Endothelial cell of umbilical vein (primary cell): ENCODE measurements around the gene RAB3B. TPM values are rescaled to one million over a fixed set of nuclear protein-coding genes. Genes with fewer than 3 reads are reported as not detected.

Source experiments
- BruUV-seq: library from RNA; stranded (reverse); fragments of 400-500 nt; replicated peaks from 2 replicates; lab custom pipeline; 2021; lab: Mats Ljungman, UMichigan
- CTCF ChIA-PET: fragments of 300-600, 350-600 bp; sonication (Branson Sonifier 250); formaldehyde crosslinking; loops from one replicate; lab custom pipeline; 2021; ENCODE audit warnings: antibody characterized with exemption, inconsistent platforms; lab: Charles Lee
- POLR2A ChIA-PET: fragments of 300-600, 350-600 bp; sonication (Branson Sonifier 250); formaldehyde crosslinking; loops from one replicate; lab custom pipeline; 2021; ENCODE audit warnings: antibody characterized with exemption, inconsistent platforms; lab: Charles Lee
- DNase-seq: peaks from one replicate; pipeline ENCODE4 v3.0.0-alpha.2; 2011; ENCODE audit warnings: low read depth, low spot score
- FAIRE-seq: peaks from 2 replicates; lab custom pipeline; 2011; peaks lifted over from hg19 to GRCh38; lab: Jason Lieb, UNC
- H2AFZ ChIP-seq: 2 replicates; pipeline ENCODE4 v1.6.0; 2012; ENCODE audit warnings: low read depth, low read length, control low read depth, inconsistent platforms
- H3K27ac ChIP-seq: 2 replicates; pipeline ENCODE4 v1.5.1; 2011; ENCODE audit warnings: low read depth, mild to moderate bottlenecking, control low read depth, low read length, moderate library complexity; ENCODE audit not compliant: insufficient read depth
- H3K27me3 ChIP-seq, 2 experiments: 2 replicates each; pipeline versions ENCODE4 v1.6.0 to v1.6.1; 2011; ENCODE audit warnings: low read length in 2 of 2, mixed read lengths in 1 of 2; ENCODE audit not compliant: control insufficient read depth in 2 of 2, insufficient read depth in 2 of 2
- H3K36me3 ChIP-seq, 2 experiments: 2 replicates in 1 of 2; 3 replicates in 1 of 2; pipeline ENCODE4 v1.5.1; 2011; ENCODE audit warnings: low read length in 2 of 2, mild to moderate bottlenecking in 1 of 2, moderate library complexity in 1 of 2; ENCODE audit not compliant: control insufficient read depth in 2 of 2, insufficient read depth in 2 of 2; ENCODE audit errors: extremely low read depth in 1 of 2
- H3K4me1 ChIP-seq: 3 replicates; pipeline ENCODE4 v1.5.1; 2011; ENCODE audit warnings: mild to moderate bottlenecking, low read length; ENCODE audit not compliant: control insufficient read depth, insufficient read depth; ENCODE audit errors: extremely low read depth
- H3K4me2 ChIP-seq: 2 replicates; pipeline ENCODE4 v1.6.1; 2011; ENCODE audit warnings: low read length, control low read depth, mixed read lengths; ENCODE audit not compliant: insufficient read depth
- H3K4me3 ChIP-seq, 3 experiments: fragments of 200-600 bp in 1 of 3; sonication (generic), shearing (Covaris generic) in 1 of 3; replicated peaks in 1 of 3; 2 replicates each; pipeline ENCODE4 v1.5.1; 2011 to 2016; ENCODE audit warnings: control low read depth in 3 of 3, low read length in 3 of 3, mild to moderate bottlenecking in 2 of 3, inconsistent platforms in 1 of 3, low read depth in 1 of 3, moderate library complexity in 1 of 3; ENCODE audit not compliant: insufficient read depth in 1 of 3
- H3K79me2 ChIP-seq: 2 replicates; pipeline ENCODE4 v1.6.0; 2012; ENCODE audit warnings: low read length, inconsistent platforms; ENCODE audit not compliant: control insufficient read depth, insufficient read depth
- H3K9ac ChIP-seq: replicated peaks from 2 replicates; pipeline ENCODE3; 2011; ENCODE audit warnings: low read length, control low read depth; ENCODE audit not compliant: insufficient read depth; ENCODE audit errors: extremely low read depth
- H3K9me1 ChIP-seq: replicated peaks from 3 replicates; pipeline ENCODE4 v1.6.0; 2011; ENCODE audit warnings: mild to moderate bottlenecking, low read length; ENCODE audit not compliant: control insufficient read depth, insufficient read depth; ENCODE audit errors: extremely low read depth
- H3K9me3 ChIP-seq: replicated peaks from 2 replicates; pipeline ENCODE4 v1.5.1; 2012; ENCODE audit warnings: low read length, inconsistent platforms; ENCODE audit not compliant: control insufficient read depth, insufficient read depth
- H4K20me1 ChIP-seq: replicated peaks from 2 replicates; pipeline ENCODE3; 2011; ENCODE audit warnings: mild to moderate bottlenecking, low read length; ENCODE audit not compliant: control insufficient read depth, insufficient read depth; ENCODE audit errors: extremely low read depth
- EZH2 ChIP-seq: IDR thresholded peaks from 2 replicates; pipeline ENCODE4 v1.6.1; 2012; ENCODE audit warnings: borderline replicate concordance, low read depth, mild to moderate bottlenecking, moderate library complexity, low read length, inconsistent platforms; ENCODE audit not compliant: severe bottlenecking
- FOS ChIP-seq: IDR thresholded peaks from 2 replicates; pipeline ENCODE4 v1.6.1; 2011; ENCODE audit warnings: mild to moderate bottlenecking, low read length, moderate library complexity, borderline replicate concordance; ENCODE audit not compliant: insufficient read depth
- GATA2 ChIP-seq: IDR thresholded peaks from 2 replicates; pipeline ENCODE4 v1.7.0; 2011; ENCODE audit warnings: low read depth, mild to moderate bottlenecking, moderate library complexity, mixed read lengths, low read length; ENCODE audit not compliant: insufficient read length, insufficient read depth
- JUN ChIP-seq: IDR thresholded peaks from 2 replicates; pipeline ENCODE4 v1.6.1; 2011; ENCODE audit warnings: borderline replicate concordance, low read depth; ENCODE audit not compliant: insufficient read length, insufficient read depth
- MYC ChIP-seq: IDR thresholded peaks from one replicate; pipeline ENCODE4 v1.6.1; 2011; ENCODE audit warnings: mild to moderate bottlenecking, low read depth, low read length
- POLR2A ChIP-seq: IDR thresholded peaks from 2 replicates; pipeline ENCODE4 v1.6.1; 2012; ENCODE audit warnings: low read depth, mild to moderate bottlenecking, control low read depth, low read length
- POLR2AphosphoS5 ChIP-seq: IDR thresholded peaks from 2 replicates; pipeline ENCODE4 v1.6.1; 2012; ENCODE audit warnings: low read depth, mild to moderate bottlenecking, control low read depth, low read length, moderate library complexity; ENCODE audit not compliant: insufficient read depth
- dilution Hi-C: fragments of 300-500 bp; cut with MboI; formaldehyde crosslinking; loops from one replicate; pipeline ENCODE4 v1.15.0; 2019; ENCODE audit warnings: low sequenced_read_pairs; ENCODE audit not compliant: extremely low pct_ligation_motif_present
- intact Hi-C: fragments of 100-400 bp; cut with micrococcal nuclease; formaldehyde crosslinking; loops from one replicate; pipeline ENCODE4 v1.10.0; 2022
- polyA plus RNA-seq, 4 experiments: library from polyadenylated mRNA; depleted of rRNA in 3 of 4; stranded (reverse) in 3 of 4; unstranded in 1 of 4; fragments of >200 nt; gene quantifications; 2 replicates each; pipeline versions ENCODE4 v1.2.1 to v1.2.3, GENCODE V29; 2011 to 2012; ENCODE audit warnings: missing spikeins in 1 of 4
- total RNA-seq: library from RNA; stranded (reverse); gene quantifications from 2 replicates; pipeline ENCODE4 v1.2.3, GENCODE V29; 2021
- TF ChIP-seq, protein P1 (sequence below): IDR thresholded peaks from 2 replicates; pipeline ENCODE4 v1.6.1; 2011; ENCODE audit not compliant: insufficient read depth, insufficient read length
- TF ChIP-seq, protein P2 (sequence below), 2 donors: IDR thresholded peaks; 1 replicate in 1 of 2; 2 replicates in 1 of 2; pipeline ENCODE4 v1.5.1; 2011; ENCODE audit warnings: low read length in 2 of 2, mild to moderate bottlenecking in 2 of 2, moderate library complexity in 2 of 2, control low read depth in 1 of 2, inconsistent platforms in 1 of 2, low read depth in 1 of 2; ENCODE audit not compliant: insufficient read depth in 1 of 2; ENCODE audit errors: extremely low read depth in 1 of 2

RAB3B gene
- total and polyA plus RNA-seq, 2 donors (not counting 3 experiments of a cell fraction or from before 2014, with no cell fraction given) = 4.1 to 10.4 TPM

DNA sequence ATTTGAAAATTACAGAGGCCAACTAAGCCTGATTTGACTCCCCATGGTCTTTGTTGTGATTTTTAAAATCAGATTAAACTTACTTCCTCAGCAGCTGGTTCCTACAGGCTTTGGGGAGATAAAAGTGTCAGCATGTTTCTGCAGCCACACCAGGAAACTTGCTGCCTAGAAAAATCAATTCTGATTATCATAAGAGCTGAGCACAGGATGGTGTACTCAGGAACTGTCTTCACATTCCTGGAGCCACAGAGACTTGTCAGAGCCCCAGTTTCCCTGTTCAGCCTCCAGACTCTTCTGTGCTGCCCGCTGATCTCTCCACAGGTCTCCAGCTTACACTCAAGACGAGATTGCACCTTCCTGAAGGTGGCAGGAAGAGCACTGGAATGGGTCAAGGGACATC is 23.9 kb downstream of the RAB3B start:
- H3K36me3 ChIP-seq = no peaks in the 10 kb centered on the region
- TF ChIP-seq, protein P1, sequence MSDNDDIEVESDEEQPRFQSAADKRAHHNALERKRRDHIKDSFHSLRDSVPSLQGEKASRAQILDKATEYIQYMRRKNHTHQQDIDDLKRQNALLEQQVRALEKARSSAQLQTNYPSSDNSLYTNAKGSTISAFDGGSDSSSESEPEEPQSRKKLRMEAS = no peak
- no peak for TF ChIP-seq POLR2AphosphoS5
- TF ChIP-seq FOS = no peak
- TF ChIP-seq GATA2 = no peak
- no peak for TF ChIP-seq POLR2A
- TF ChIP-seq EZH2 = no peak
- TF ChIP-seq, protein P2, sequence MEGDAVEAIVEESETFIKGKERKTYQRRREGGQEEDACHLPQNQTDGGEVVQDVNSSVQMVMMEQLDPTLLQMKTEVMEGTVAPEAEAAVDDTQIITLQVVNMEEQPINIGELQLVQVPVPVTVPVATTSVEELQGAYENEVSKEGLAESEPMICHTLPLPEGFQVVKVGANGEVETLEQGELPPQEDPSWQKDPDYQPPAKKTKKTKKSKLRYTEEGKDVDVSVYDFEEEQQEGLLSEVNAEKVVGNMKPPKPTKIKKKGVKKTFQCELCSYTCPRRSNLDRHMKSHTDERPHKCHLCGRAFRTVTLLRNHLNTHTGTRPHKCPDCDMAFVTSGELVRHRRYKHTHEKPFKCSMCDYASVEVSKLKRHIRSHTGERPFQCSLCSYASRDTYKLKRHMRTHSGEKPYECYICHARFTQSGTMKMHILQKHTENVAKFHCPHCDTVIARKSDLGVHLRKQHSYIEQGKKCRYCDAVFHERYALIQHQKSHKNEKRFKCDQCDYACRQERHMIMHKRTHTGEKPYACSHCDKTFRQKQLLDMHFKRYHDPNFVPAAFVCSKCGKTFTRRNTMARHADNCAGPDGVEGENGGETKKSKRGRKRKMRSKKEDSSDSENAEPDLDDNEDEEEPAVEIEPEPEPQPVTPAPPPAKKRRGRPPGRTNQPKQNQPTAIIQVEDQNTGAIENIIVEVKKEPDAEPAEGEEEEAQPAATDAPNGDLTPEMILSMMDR (IDR thresholded peaks at IDR 0.05; ENCODE audit: extremely low read depth in 1 of 2, insufficient read depth in 1 of 2, low read depth in 1 of 2, low read length in 2 of 2) = no peak
- no peak for TF ChIP-seq MYC
- no peak for TF ChIP-seq JUN
- dilution Hi-C loops (no loop called here), intact Hi-C loops (no loop called here)
- POLR2A ChIA-PET = no interaction called here
- H3K79me2 ChIP-seq = no peaks in the 10 kb centered on the region
- no peaks in the 10 kb centered on the region for H4K20me1 ChIP-seq
- no peak overlapping the region for H3K4me3 ChIP-seq
- no peak overlapping the region for H3K27ac ChIP-seq
- H3K4me1 ChIP-seq = peaks cover 21% of the 10 kb centered on the region
- H2AFZ ChIP-seq = no peak overlapping the region
- H3K27me3 ChIP-seq = no peaks in the 10 kb centered on the region
- no peak for FAIRE-seq
- peak; percentile 21 for DNase-seq
- no peak overlapping the region for H3K9ac ChIP-seq
- CTCF ChIA-PET = interaction anchor here (0.8 to 2.0 kb wide), 3 partner anchors 9 to 70 kb away, joined by 3 to 6 read pairs (median 5); no protein-coding TSS in a partner anchor
- no TSS peak for BruUV-seq
- no peaks in the 10 kb centered on the region for H3K9me1 ChIP-seq
- H3K9me3 ChIP-seq = no peaks in the 10 kb centered on the region
- H3K4me2 ChIP-seq = no peak overlapping the region
